ENCODE data around the gene ERG. TPM values are rescaled to one million over a fixed set of nuclear protein-coding genes. Genes with fewer than 3 reads are reported as not detected.

ERG gene
- total and polyA plus RNA-seq, 8 donors = 21.7 to 48.1 (median 36.8) TPM

- Histone ChIP-seq H3K4me3 (no peak overlapping the region), H3K36me3 (no peaks in the 10 kb centered on the region), H3K9me3 (no peaks in the 10 kb centered on the region), H3K4me1 (no peaks in the 10 kb centered on the region), H3K27me3 (no peaks in the 10 kb centered on the region), H3K27ac (no peak overlapping the region)
- ATAC-seq = no peak
- DNase-seq = no peak
- intact Hi-C loops (cut with DNase I) = no loop called here
- TF ChIP-seq CTCF (IDR thresholded peaks at IDR 0.05) = no peak
Measured at GRCh38 chr21:38365521-38365920, 132.8 kb downstream of the ERG start.

- Histone ChIP-seq H3K4me3 (no peak overlapping the region), H3K4me1 (no peaks in the 10 kb centered on the region), H3K9me3 (no peaks in the 10 kb centered on the region), H3K27me3 (no peaks in the 10 kb centered on the region), H3K36me3 (no peaks in the 10 kb centered on the region), H3K27ac (no peak overlapping the region)
- intact Hi-C loops (cut with DNase I) = no loop called here
- TF ChIP-seq CTCF (IDR thresholded peaks at IDR 0.05) = no peak
- ATAC-seq = no peak
- DNase-seq = no peak
Measured at GRCh38 chr21:38363693-38364092, 134.6 kb downstream of the ERG start.

- Histone ChIP-seq H3K36me3 (no peaks in the 10 kb centered on the region), H3K27ac (no peak overlapping the region), H3K4me1 (no peaks in the 10 kb centered on the region), H3K9me3 (no peaks in the 10 kb centered on the region), H3K27me3 (no peaks in the 10 kb centered on the region), H3K4me3 (no peak overlapping the region)
- ATAC-seq (no peak), DNase-seq (no peak)
- intact Hi-C loops (cut with DNase I) = no loop called here
- no peak for TF ChIP-seq CTCF (IDR thresholded peaks at IDR 0.05)
Measured at GRCh38 chr21:38361324-38361723, 137.0 kb downstream of the ERG start.

GRCh38 chr21:38359835-38360234 lies 138.4 kb downstream of the ERG start:
- H3K27me3 ChIP-seq = no peaks in the 10 kb centered on the region
- intact Hi-C loops (cut with DNase I) = loop anchor here in 1 of 2 donors (5.0 kb wide), 1 partner anchor 193 kb away; no protein-coding TSS in a partner anchor
- no peak overlapping the region for H3K27ac ChIP-seq
- no peaks in the 10 kb centered on the region for H3K9me3 ChIP-seq
- no peak for ATAC-seq
- TF ChIP-seq CTCF (IDR thresholded peaks at IDR 0.05) = no peak
- no peak overlapping the region for H3K4me3 ChIP-seq
- H3K4me1 ChIP-seq = peaks cover 6 to 13% of the 10 kb centered on the region in 2 donors
- no peak for DNase-seq
- no peaks in the 10 kb centered on the region for H3K36me3 ChIP-seq

- intact Hi-C loops (cut with DNase I) = loop anchor here in 1 of 2 donors (5.0 kb wide), 1 partner anchor 192 kb away; no protein-coding TSS in a partner anchor
Measured at GRCh38 chr21:38359090-38359489, 139.2 kb downstream of the ERG start.

More at GRCh38 chr21:38359090-38359489, 139.2 kb downstream of the ERG start:
- Histone ChIP-seq H3K36me3 (no peaks in the 10 kb centered on the region), H3K4me3 (no peak overlapping the region), H3K9me3 (no peaks in the 10 kb centered on the region), H3K4me1 (peaks cover 6 to 13% of the 10 kb centered on the region in 2 donors), H3K27ac (no peak overlapping the region), H3K27me3 (no peaks in the 10 kb centered on the region)
- ATAC-seq = no peak
- DNase-seq = no peak
- TF ChIP-seq CTCF (IDR thresholded peaks at IDR 0.05) = no peak
